ENCODE data around the gene RECQL5. TPM values are rescaled to one million over a fixed set of nuclear protein-coding genes. Genes with fewer than 3 reads are reported as not detected.
"Not testable (repeated sequence)": the region's sequence is repeated elsewhere in the genome, so short reads cannot be mapped to it uniquely, and the experiment has no call there.

The RECQL5 gene
- total RNA-seq, 1 experiment from 2014 or later = 36.3 TPM

- Mint-ChIP-seq H3K27ac (ENCODE audit: low read depth, unreplicated experiment) (no peak within 1 kb of the TSS), H3K9me3 (ENCODE audit: unreplicated experiment) (no peaks in the 10 kb centered on the region), H3K4me3 (ENCODE audit: unreplicated experiment) (peak within 1 kb of the TSS; percentile 36), H3K27me3 (ENCODE audit: insufficient read depth, unreplicated experiment) (no peaks in the 10 kb centered on the region), H3K36me3 (ENCODE audit: insufficient read depth, unreplicated experiment) (no peaks in the 10 kb centered on the region), H3K4me1 (ENCODE audit: insufficient read depth, unreplicated experiment) (no peaks in the 10 kb centered on the region)
- no TSS peak for BruUV-seq (replicated peaks)
- no peak for DNase-seq (ENCODE audit: unreplicated experiment)
- POLR2A ChIA-PET = interaction anchor here (0.7 to 0.9 kb wide), 2 partner anchors 61 to 72 kb away, joined by 3 read pairs; partner anchors contain the start of gene TSEN54
- intact Hi-C loops (cut with micrococcal nuclease) = loop anchor here (2.0 kb wide), 2 partner anchors 71 to 161 kb away; partner anchors contain the start of gene TSEN54
- TF ChIP-seq, protein P1, sequence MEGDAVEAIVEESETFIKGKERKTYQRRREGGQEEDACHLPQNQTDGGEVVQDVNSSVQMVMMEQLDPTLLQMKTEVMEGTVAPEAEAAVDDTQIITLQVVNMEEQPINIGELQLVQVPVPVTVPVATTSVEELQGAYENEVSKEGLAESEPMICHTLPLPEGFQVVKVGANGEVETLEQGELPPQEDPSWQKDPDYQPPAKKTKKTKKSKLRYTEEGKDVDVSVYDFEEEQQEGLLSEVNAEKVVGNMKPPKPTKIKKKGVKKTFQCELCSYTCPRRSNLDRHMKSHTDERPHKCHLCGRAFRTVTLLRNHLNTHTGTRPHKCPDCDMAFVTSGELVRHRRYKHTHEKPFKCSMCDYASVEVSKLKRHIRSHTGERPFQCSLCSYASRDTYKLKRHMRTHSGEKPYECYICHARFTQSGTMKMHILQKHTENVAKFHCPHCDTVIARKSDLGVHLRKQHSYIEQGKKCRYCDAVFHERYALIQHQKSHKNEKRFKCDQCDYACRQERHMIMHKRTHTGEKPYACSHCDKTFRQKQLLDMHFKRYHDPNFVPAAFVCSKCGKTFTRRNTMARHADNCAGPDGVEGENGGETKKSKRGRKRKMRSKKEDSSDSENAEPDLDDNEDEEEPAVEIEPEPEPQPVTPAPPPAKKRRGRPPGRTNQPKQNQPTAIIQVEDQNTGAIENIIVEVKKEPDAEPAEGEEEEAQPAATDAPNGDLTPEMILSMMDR (IDR thresholded peaks at IDR 0.05; ENCODE audit: unreplicated experiment) = no peak
- CTCF ChIA-PET = interaction anchor here (0.6 to 1.3 kb wide), 2 partner anchors 45 to 46 kb away, joined by 3 read pairs; partner anchors contain the start of gene SMIM5
These were observed 79.0 kb downstream of the RECQL5 start, which contains the start of gene MYO15B for GRCh38 chr17:75587675-75588595. MYO15B (plus strand) TSS chr17:75587800; CDS start chr17:75588058, 258 bp downstream.

- H3K27me3 Mint-ChIP-seq (ENCODE audit: insufficient read depth, unreplicated experiment) = no peaks in the 10 kb centered on the region
- H3K36me3 Mint-ChIP-seq (ENCODE audit: insufficient read depth, unreplicated experiment) = peaks cover 4% of the 10 kb centered on the region
- no peaks in the 10 kb centered on the region for H3K4me1 Mint-ChIP-seq (ENCODE audit: insufficient read depth, unreplicated experiment)
- intact Hi-C loops (cut with micrococcal nuclease) = no loop called here
- TF ChIP-seq, protein P1 (IDR thresholded peaks at IDR 0.05; ENCODE audit: unreplicated experiment) = no peak
- BruUV-seq (replicated peaks) = no TSS peak
- no peak overlapping the region for H3K27ac Mint-ChIP-seq (ENCODE audit: low read depth, unreplicated experiment)
- ChIA-PET CTCF (no interaction called here), POLR2A (no interaction called here)
- peaks cover 8% of the 10 kb centered on the region for H3K9me3 Mint-ChIP-seq (ENCODE audit: unreplicated experiment)
- H3K4me3 Mint-ChIP-seq (ENCODE audit: unreplicated experiment) = no peak overlapping the region
- DNase-seq (ENCODE audit: unreplicated experiment) = no peak
These were observed 82.1 kb downstream of the RECQL5 start for GRCh38 chr17:75584849-75585175.

DNA sequence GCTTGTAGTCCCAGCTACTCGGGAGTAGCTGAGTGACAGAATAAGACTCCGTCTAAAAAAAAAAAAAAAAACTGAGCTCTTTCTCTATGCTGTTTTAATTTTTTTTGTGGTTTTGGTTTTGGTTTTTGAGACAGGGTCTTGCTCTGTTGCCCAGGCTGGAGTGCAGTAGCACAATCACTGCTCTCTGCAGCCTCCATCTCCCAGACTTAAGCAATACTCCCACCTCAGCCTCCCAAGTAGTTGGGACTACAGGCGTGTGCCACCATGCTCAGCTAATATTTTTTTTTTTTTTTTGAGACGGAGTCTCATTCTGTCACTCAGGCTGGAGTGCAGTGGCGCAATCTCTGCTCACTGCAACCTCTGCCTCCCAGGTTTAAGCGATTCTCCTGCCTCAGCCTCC, 83.8 kb downstream of the RECQL5 start:
- CTCF ChIA-PET = interaction anchor here (0.6 to 1.5 kb wide), 6 partner anchors 18 to 697 kb away, joined by 3 to 7 read pairs (median 4); no protein-coding TSS in a partner anchor
- POLR2A ChIA-PET; intact Hi-C loops (cut with micrococcal nuclease); H3K4me3 Mint-ChIP-seq (ENCODE audit: unreplicated experiment); BruUV-seq (replicated peaks); H3K27me3 Mint-ChIP-seq (ENCODE audit: insufficient read depth, unreplicated experiment); H3K36me3 Mint-ChIP-seq (ENCODE audit: insufficient read depth, unreplicated experiment); H3K4me1 Mint-ChIP-seq (ENCODE audit: insufficient read depth, unreplicated experiment); DNase-seq (ENCODE audit: unreplicated experiment); H3K9me3 Mint-ChIP-seq (ENCODE audit: unreplicated experiment); H3K27ac Mint-ChIP-seq (ENCODE audit: low read depth, unreplicated experiment): not testable (repeated sequence)

DNA sequence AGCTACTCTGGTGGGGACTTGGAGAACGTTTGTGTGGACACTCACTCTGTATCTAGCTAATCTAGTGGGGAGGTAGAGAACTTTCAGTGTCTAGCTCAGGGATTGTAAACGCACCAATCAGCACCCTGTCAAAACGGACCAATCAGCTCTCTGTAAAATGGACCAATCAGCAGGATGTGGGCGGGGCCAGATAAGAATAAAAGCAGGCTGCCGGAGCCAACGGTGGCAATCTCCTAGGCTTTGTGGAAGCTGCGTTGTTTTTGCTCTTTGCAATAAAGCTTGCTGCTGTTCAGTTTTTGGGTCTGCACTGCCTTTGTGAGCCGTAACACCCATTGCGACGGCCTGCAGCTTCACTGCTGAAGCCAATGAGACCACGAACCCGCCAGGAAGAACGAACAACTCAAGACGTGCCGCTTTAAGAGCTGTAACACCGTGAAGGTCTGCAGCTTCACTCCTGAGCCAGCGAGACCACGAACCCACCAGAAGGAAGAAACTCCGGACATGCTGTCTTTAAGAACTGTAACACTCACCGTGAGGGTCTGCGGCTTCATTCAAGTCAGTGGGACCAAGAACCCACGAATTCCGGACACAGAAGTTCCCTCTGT, 85.7 kb downstream of the RECQL5 start:
- H3K9me3 Mint-ChIP-seq (ENCODE audit: unreplicated experiment); DNase-seq (ENCODE audit: unreplicated experiment); H3K27ac Mint-ChIP-seq (ENCODE audit: low read depth, unreplicated experiment); H3K27me3 Mint-ChIP-seq (ENCODE audit: insufficient read depth, unreplicated experiment); H3K4me3 Mint-ChIP-seq (ENCODE audit: unreplicated experiment); intact Hi-C loops (cut with micrococcal nuclease); BruUV-seq (replicated peaks); H3K4me1 Mint-ChIP-seq (ENCODE audit: insufficient read depth, unreplicated experiment): not testable (repeated sequence)
- ChIA-PET CTCF (interaction anchor here (0.6 kb wide), 2 partner anchors 45 to 76 kb away, joined by 3 read pairs; no protein-coding TSS in a partner anchor), POLR2A (interaction anchor here (0.6 kb wide), 1 partner anchor 86 kb away, joined by 3 read pairs; the partner anchor contains the start of genes RECQL5 and SAP30BP)
- peaks cover 11% of the 10 kb centered on the region for H3K36me3 Mint-ChIP-seq (ENCODE audit: insufficient read depth, unreplicated experiment)

Other genes starting within 250 kb of the RECQL5 start
- 42.8 and 46.5 TPM in 2 replicates for gene TMEM94, start 210.5 kb downstream of the RECQL5 start, total RNA-seq (2022)
- gene CASKIN2, start 151.6 kb downstream of the RECQL5 start, total RNA-seq (2022) = 19.2 and 19.8 TPM in 2 replicates
- gene TSEN54, start 150.6 kb downstream of the RECQL5 start, total RNA-seq (2022) = 13.3 and 15.6 TPM in 2 replicates
- gene LLGL2, start 141.5 kb downstream of the RECQL5 start, total RNA-seq (2022) = 19.8 and 21.2 TPM in 2 replicates
- 10.9 and 16.9 TPM in 2 replicates for gene MYO15B, start 79.4 kb downstream of the RECQL5 start, total RNA-seq (2022)
- 0.09 TPM in 1 of 2 replicates, not detected in the other for gene SMIM5, start 33.7 kb downstream of the RECQL5 start, total RNA-seq (2022)
- gene SAP30BP, start 184 bp upstream of the RECQL5 start, total RNA-seq (2022) = 108 and 123 TPM in 2 replicates
- gene ITGB4, start 54.3 kb upstream of the RECQL5 start, total RNA-seq (2022) = 727 and 1,054 TPM in 2 replicates
- gene GALK1, start 98.0 kb upstream of the RECQL5 start, total RNA-seq (2022) = 8.7 and 9.8 TPM in 2 replicates
- 12.3 and 16.0 TPM in 2 replicates for gene UNK, start 117.7 kb upstream of the RECQL5 start, total RNA-seq (2022)
- 3.5 and 7.6 TPM in 2 replicates for gene UNC13D, start 177.2 kb upstream of the RECQL5 start, total RNA-seq (2022)
- 55.7 and 97.9 TPM in 2 replicates for gene WBP2, start 188.2 kb upstream of the RECQL5 start, total RNA-seq (2022)
- gene TRIM47, start 211.4 kb upstream of the RECQL5 start, total RNA-seq (2022) = 23.6 and 25.7 TPM in 2 replicates
- 15.9 and 17.4 TPM in 2 replicates for gene TRIM65, start 229.8 kb upstream of the RECQL5 start, total RNA-seq (2022)
- 97.9 and 111 TPM in 2 replicates for gene MRPL38, start 237.7 kb upstream of the RECQL5 start, total RNA-seq (2022)